Hair follicle dermal papilla cell (primary cell): ENCODE results near the gene KLHDC9. TPM values are rescaled to one million over a fixed set of nuclear protein-coding genes. Genes with fewer than 3 reads are reported as not detected.

Experiments used
- small RNA-seq: library from RNA; depleted of rRNA; stranded (forward); fragments of <200 nt; gene quantifications from one replicate; pipeline ENCODE3, GENCODE V24; 2012
- total RNA-seq: library from RNA; depleted of rRNA; stranded (reverse); fragments of >200 nt; gene quantifications from 2 replicates; pipeline ENCODE4 v1.2.3, GENCODE V29; 2012

The KLHDC9 gene
- total RNA-seq: 0.65 and 2.2 TPM in 2 replicates

GRCh38 chr1:161098210-161099068 lies at the start of gene KLHDC9:
TSS of gene KLHDC9 (plus strand) at chr1:161098361. CDS start at chr1:161098536, 175 bp downstream.

GRCh38 chr1:161069731-161070270 lies 28.4 kb upstream of the KLHDC9 start, which contains the start of gene ARHGAP30:
TSS of gene ARHGAP30 (minus strand) at chr1:161069891. CDS start at chr1:161069624, 267 bp downstream.

GRCh38 chr1:161089251-161089924 lies 8.8 kb upstream of the KLHDC9 start, which contains the start of gene NECTIN4:
TSS of gene NECTIN4 (minus strand) at chr1:161089558. CDS start at chr1:161089296, 262 bp downstream.

GRCh38 chr1:161117759-161118581 lies 19.8 kb downstream of the KLHDC9 start, which contains the start of the genes NIT1 and PFDN2:
TSS of gene NIT1 (plus strand) at chr1:161118105. CDS start at chr1:161118177, 72 bp downstream.
TSS of gene PFDN2 (minus strand) at chr1:161118037. CDS start at chr1:161118026, 11 bp downstream.

GRCh38 chr1:161132410-161133219 lies 34.5 kb downstream of the KLHDC9 start, which contains the start of gene DEDD:
TSS of gene DEDD (minus strand) at chr1:161132667. CDS start at chr1:161124462, 8,205 bp downstream.

Small RNA genes lying within 50 kb of the gene (small RNA-seq; reads per million reads assigned to genes)
- gene RF01225: not detected

Other genes with a start within 250 kb of the KLHDC9 start
- gene CD244, start 235.5 kb upstream of the KLHDC9 start, total RNA-seq: not detected in 2 replicates
- gene ITLN1, start 213.2 kb upstream of the KLHDC9 start, total RNA-seq: not detected in 2 replicates
- not detected in 2 replicates for gene ITLN2, start 143.6 kb upstream of the KLHDC9 start, total RNA-seq
- gene F11R, start 77.2 kb upstream of the KLHDC9 start, total RNA-seq: 2.1 and 3.6 TPM in 2 replicates
- gene TSTD1, start 59.4 kb upstream of the KLHDC9 start, total RNA-seq: 1.5 TPM in 1 of 2 replicates, not detected in the other
- 60.5 and 62.1 TPM in 2 replicates for gene USF1, start 52.4 kb upstream of the KLHDC9 start, total RNA-seq
- not detected in 2 replicates for gene ARHGAP30, start 28.5 kb upstream of the KLHDC9 start, total RNA-seq
- gene NECTIN4, start 8.8 kb upstream of the KLHDC9 start, total RNA-seq: 0.12 and 0.49 TPM in 2 replicates
- 10.7 and 14.1 TPM in 2 replicates for gene PFDN2, start 19.7 kb downstream of the KLHDC9 start, total RNA-seq
- 29.9 and 32.1 TPM in 2 replicates for gene NIT1, start 19.7 kb downstream of the KLHDC9 start, total RNA-seq
- 42.4 and 47.7 TPM in 2 replicates for gene DEDD, start 34.3 kb downstream of the KLHDC9 start, total RNA-seq
- gene UFC1, start 55.6 kb downstream of the KLHDC9 start, total RNA-seq: 56.3 and 58.4 TPM in 2 replicates
- gene USP21, start 61.1 kb downstream of the KLHDC9 start, total RNA-seq: 7.9 and 10.1 TPM in 2 replicates
- gene PPOX, start 68.1 kb downstream of the KLHDC9 start, total RNA-seq: 7.6 and 8.6 TPM in 2 replicates
- 18.2 and 22.4 TPM in 2 replicates for gene B4GALT3, start 79.1 kb downstream of the KLHDC9 start, total RNA-seq
- 15.5 and 21.4 TPM in 2 replicates for gene ADAMTS4, start 100.7 kb downstream of the KLHDC9 start, total RNA-seq
- 80.5 and 94.1 TPM in 2 replicates for gene NDUFS2, start 104.0 kb downstream of the KLHDC9 start, total RNA-seq
- gene FCER1G, start 116.9 kb downstream of the KLHDC9 start, total RNA-seq: 0.97 TPM in 1 of 2 replicates, not detected in the other
- not detected in 2 replicates for gene APOA2, start 125.3 kb downstream of the KLHDC9 start, total RNA-seq
- 13.3 and 13.5 TPM in 2 replicates for gene TOMM40L, start 127.7 kb downstream of the KLHDC9 start, total RNA-seq
- not detected in 2 replicates for gene NR1I3, start 139.8 kb downstream of the KLHDC9 start, total RNA-seq
- not detected in 2 replicates for gene PCP4L1, start 160.4 kb downstream of the KLHDC9 start, total RNA-seq
- gene MPZ, start 211.6 kb downstream of the KLHDC9 start, total RNA-seq: 0.32 and 0.49 TPM in 2 replicates
- gene SDHC, start 216.0 kb downstream of the KLHDC9 start, total RNA-seq: 24.7 and 63.3 TPM in 2 replicates